Dedifferentiated amniotic fluid mesenchymal stem cell (primary cell): ENCODE results near the gene POTEI.
"Not testable (repeated sequence)": the region's sequence is repeated elsewhere in the genome, so short reads cannot be mapped to it uniquely, and the experiment has no call there.

ENCODE experiments used
- DNase-seq: peaks from one replicate; pipeline ENCODE4 v3.0.0-alpha.2; 2016; ENCODE audit errors: extremely low spot score

POTEI gene

GRCh38 chr2:130455413-130455812 is 53.7 kb downstream of the POTEI start:
- DNase-seq, result not testable (repeated sequence)

- not testable (repeated sequence) for DNase-seq
Measured at GRCh38 chr2:130454712-130455083, 54.4 kb downstream of the POTEI start.

DNA sequence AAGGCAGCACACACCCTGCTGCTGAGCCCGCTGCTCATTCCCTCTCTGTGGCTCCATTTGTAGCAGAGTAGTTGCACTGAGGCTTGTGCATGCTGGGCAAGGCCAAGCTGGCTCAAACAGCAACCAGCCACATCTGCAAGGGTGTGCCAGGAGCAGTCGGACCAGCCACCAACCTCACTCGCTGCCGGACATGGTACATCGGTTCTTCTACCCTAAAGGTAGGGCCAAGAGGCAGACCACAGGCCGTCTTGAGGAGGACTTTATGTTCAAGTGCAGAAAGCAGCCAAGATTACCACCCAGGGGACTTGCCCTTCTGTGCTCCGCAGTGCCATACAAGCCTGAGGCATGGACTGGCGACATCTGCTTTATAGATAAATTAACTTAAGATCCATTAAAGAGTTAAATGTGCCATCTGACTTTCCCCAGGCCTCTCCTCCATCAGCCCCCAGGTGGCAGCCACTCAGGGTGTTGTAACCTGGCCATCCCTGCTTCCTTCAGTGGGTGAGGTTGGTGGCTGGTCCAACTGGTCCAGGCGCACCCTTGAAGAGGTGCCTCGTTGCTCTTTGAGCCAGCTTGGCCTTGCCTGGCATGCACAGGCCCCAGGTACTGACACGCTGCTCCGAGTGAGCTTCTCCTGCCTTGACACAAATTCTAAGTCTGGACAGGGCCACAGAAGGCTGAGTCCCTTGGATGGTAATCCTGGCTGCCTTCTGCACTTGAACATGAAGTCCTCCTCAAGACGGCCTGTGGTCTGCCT is 55.0 kb downstream of the POTEI start:
- not testable (repeated sequence) for DNase-seq

GRCh38 chr2:130452897-130453296 is 56.2 kb downstream of the POTEI start:
- not testable (repeated sequence) for DNase-seq

DNA sequence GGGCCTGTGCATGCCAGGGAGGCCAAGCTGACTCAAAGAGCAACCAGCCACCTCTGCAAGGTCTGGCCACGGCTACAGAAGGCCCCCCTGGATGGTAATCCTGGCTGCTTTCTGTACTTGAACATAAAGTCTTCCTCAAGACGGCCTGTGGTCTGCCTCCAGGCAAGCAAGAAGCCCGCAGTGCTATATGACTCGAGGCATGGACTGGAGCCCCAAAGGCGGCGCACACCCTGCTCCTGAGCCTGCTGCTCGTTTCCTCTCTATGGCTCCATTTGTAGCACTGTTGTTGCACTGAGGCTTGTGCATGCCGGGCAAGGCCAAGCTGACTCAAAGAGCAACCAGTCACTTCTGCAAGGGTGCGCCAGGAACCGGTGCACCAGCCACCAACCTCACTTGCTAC is 57.3 kb downstream of the POTEI start:
- DNase-seq, result not testable (repeated sequence)

GRCh38 chr2:130451278-130451677 is 57.9 kb downstream of the POTEI start:
- DNase-seq, result not testable (repeated sequence)

GRCh38 chr2:130450366-130450765 is 58.8 kb downstream of the POTEI start:
- not testable (repeated sequence) for DNase-seq

DNA sequence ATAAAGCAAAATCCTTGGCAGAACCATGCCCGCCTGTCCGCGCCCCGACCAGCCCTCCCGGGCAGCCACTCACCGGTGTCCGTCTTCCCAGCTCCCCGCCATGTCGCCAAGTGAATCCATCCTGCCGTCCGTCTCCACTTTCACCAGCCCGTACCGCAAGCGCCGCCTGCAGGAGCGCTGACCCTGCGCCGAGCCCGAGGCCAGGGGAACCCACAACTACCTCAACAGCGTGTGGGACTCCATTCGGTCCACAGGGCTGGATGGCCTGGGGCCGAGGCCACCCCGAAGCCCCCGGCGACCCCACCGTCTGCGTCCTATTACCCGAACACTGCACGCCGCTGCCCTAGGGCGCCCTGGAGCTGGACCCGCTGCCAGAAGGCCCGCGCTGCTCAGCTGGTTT is 81.5 kb downstream of the POTEI start:
- DNase-seq, result not testable (repeated sequence)

GRCh38 chr2:130418845-130419244 is 90.3 kb downstream of the POTEI start:
- DNase-seq, result not testable (repeated sequence)

GRCh38 chr2:130416693-130417092 is 92.4 kb downstream of the POTEI start:
- DNase-seq, result not testable (repeated sequence)
